GM18511 (cell line): ENCODE results near the gene SLC44A1.
A peak's percentile ranks its signal among the peaks of the same experiment; 100 is the strongest.

ENCODE experiments used
- ATAC-seq: cut with Tn5 transposase; IDR thresholded peaks from one replicate; pipeline ENCODE4 v1.9.1; 2021; ENCODE audit warnings: mild to moderate bottlenecking, moderate library complexity; ENCODE audit not compliant: unreplicated experiment

The SLC44A1 gene

GRCh38 chr9:105331160-105331559 is 86.7 kb downstream of the SLC44A1 start:
- ATAC-seq, result peak; percentile 42

- no peak for ATAC-seq
Observed at GRCh38 chr9:105331755-105332154, 87.3 kb downstream of the SLC44A1 start.

- no peak for ATAC-seq
Observed at GRCh38 chr9:105332471-105332870, 88.0 kb downstream of the SLC44A1 start.

GRCh38 chr9:105333076-105333475 is 88.6 kb downstream of the SLC44A1 start:
- no peak for ATAC-seq

- ATAC-seq, result no peak
Observed at GRCh38 chr9:105333811-105334210, 89.4 kb downstream of the SLC44A1 start.

- ATAC-seq, result no peak
Observed at GRCh38 chr9:105338308-105338707, 93.9 kb downstream of the SLC44A1 start.

GRCh38 chr9:105339849-105340248 is 95.4 kb downstream of the SLC44A1 start:
- no peak for ATAC-seq

- peak; percentile 94 for ATAC-seq
Observed at GRCh38 chr9:105341434-105342146, 97.1 kb downstream of the SLC44A1 start.

GRCh38 chr9:105342147-105342505 is 97.7 kb downstream of the SLC44A1 start:
- peak; percentile 17 for ATAC-seq

- no peak for ATAC-seq
Observed at GRCh38 chr9:105344283-105344682, 99.8 kb downstream of the SLC44A1 start.

- ATAC-seq, result no peak
Observed at GRCh38 chr9:105345626-105346025, 101.2 kb downstream of the SLC44A1 start.

- no peak for ATAC-seq
Observed at GRCh38 chr9:105346273-105346672, 101.8 kb downstream of the SLC44A1 start.

- no peak for ATAC-seq
Observed at GRCh38 chr9:105354448-105354847, 110.0 kb downstream of the SLC44A1 start.

GRCh38 chr9:105355781-105356180 is 111.3 kb downstream of the SLC44A1 start:
- ATAC-seq, result peak; percentile 66

- peak; percentile 97 for ATAC-seq
Observed at GRCh38 chr9:105357937-105358336, 113.5 kb downstream of the SLC44A1 start.

GRCh38 chr9:105359892-105360291 is 115.4 kb downstream of the SLC44A1 start:
- ATAC-seq, result no peak

GRCh38 chr9:105360344-105360743 is 115.9 kb downstream of the SLC44A1 start:
- no peak for ATAC-seq

GRCh38 chr9:105361873-105362272 is 117.4 kb downstream of the SLC44A1 start:
- ATAC-seq, result no peak

GRCh38 chr9:105362470-105362869 is 118.0 kb downstream of the SLC44A1 start:
- ATAC-seq, result no peak

- no peak for ATAC-seq
Observed at GRCh38 chr9:105363837-105364236, 119.4 kb downstream of the SLC44A1 start.

GRCh38 chr9:105369911-105370310 is 125.5 kb downstream of the SLC44A1 start:
- no peak for ATAC-seq

- ATAC-seq, result no peak
Observed at GRCh38 chr9:105373723-105374122, 129.3 kb downstream of the SLC44A1 start.

- no peak for ATAC-seq
Observed at GRCh38 chr9:105375323-105375722, 130.9 kb downstream of the SLC44A1 start.
